Ectodermal cell (in vitro differentiated cells): ENCODE measurements around the gene OR1I1.

Source experiments
- H3K27ac ChIP-seq: 2 replicates; pipeline ENCODE4 v1.7.0; 2013; ENCODE audit warnings: mild to moderate bottlenecking, low read depth, low read length; ENCODE audit not compliant: insufficient read depth, poor library complexity, severe bottlenecking
- H3K27me3 ChIP-seq: 2 replicates; pipeline ENCODE4 v1.7.0; 2013; ENCODE audit warnings: mild to moderate bottlenecking, low read length; ENCODE audit not compliant: insufficient read depth, control insufficient read depth, poor library complexity, severe bottlenecking
- H3K36me3 ChIP-seq: one replicate; pipeline ENCODE4 v1.7.0; 2013; ENCODE audit warnings: low read length; ENCODE audit not compliant: control insufficient read depth, insufficient read depth
- H3K4me1 ChIP-seq: one replicate; pipeline ENCODE4 v1.7.0; 2013; ENCODE audit warnings: low read length; ENCODE audit not compliant: control insufficient read depth, insufficient read depth
- H3K4me3 ChIP-seq: 2 replicates; pipeline ENCODE4 v1.7.0; 2013; ENCODE audit warnings: low read depth, low read length, control low read depth; ENCODE audit not compliant: insufficient read depth
- H3K9me3 ChIP-seq: 2 replicates; pipeline ENCODE4 v1.7.0; 2013; ENCODE audit warnings: mild to moderate bottlenecking, low read length, moderate library complexity; ENCODE audit not compliant: control insufficient read depth
- WGBS, 2 experiments: methylation state at CpG; one replicate each; pipeline ENCODE4 v1.1.7; 2013; ENCODE audit warnings: missing lambda C conversion rate in 2 of 2; 5-methylcytosine and 5-hydroxymethylcytosine counted together

The OR1I1 gene

DNA sequence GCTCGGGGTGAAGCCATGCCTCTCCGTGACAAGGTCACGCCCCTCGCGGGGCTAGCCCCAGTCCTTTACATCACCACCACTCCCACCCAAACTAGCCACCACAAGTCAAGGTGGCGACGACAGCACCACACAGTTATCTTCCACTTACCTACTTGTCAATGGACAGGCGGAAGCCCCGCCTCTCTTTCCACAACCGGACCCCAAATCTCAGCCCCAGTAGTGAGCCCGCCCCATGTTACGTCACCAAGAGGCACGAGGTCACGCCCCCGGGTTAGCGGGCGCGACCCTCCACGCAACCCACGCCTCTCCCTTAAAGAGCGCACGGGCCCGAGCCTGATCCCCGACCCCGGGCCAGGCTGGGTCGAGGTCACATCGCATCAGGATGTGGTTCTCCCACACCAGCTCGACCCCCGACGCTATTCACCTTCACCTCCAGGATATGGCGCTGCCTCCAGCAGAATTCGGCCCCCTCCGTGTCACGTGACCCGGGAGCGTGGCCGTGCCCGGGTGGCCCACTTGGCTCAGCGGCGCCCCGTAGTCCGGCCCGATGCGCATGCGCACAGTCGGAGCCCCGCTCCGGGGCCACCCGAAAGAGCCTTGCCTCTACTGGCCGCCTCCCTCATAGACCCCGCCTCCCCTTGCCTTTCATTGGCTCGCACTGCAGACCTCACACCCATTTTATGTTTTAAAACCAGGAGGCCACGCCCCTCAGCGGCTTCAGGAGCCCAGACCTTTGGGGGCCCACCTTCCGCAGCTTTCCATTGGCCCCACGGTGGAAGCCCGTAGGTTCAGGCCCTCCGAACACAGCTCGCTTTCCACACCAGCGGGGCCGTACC is 43.4 kb downstream of the OR1I1 start:
- Histone ChIP-seq H3K36me3 (peaks cover 4% of the 10 kb centered on the region), H3K4me3 (peak overlapping the region; percentile 77), H3K27me3 (no peaks in the 10 kb centered on the region), H3K9me3 (no peaks in the 10 kb centered on the region), H3K27ac (peak overlapping the region; percentile 91), H3K4me1 (peaks cover 3% of the 10 kb centered on the region)
- 0% methylated on average over 59 of the region's 61 CpGs for WGBS, 2 experiments

- Histone ChIP-seq H3K4me3 (peak overlapping the region; percentile 77), H3K9me3 (no peaks in the 10 kb centered on the region), H3K36me3 (peaks cover 4% of the 10 kb centered on the region), H3K27ac (no peak overlapping the region), H3K4me1 (peaks cover 3% of the 10 kb centered on the region), H3K27me3 (no peaks in the 10 kb centered on the region)
- 91 to 94% methylated on average over 2 of the region's 2 CpGs for WGBS, 2 experiments
These were observed 44.3 kb downstream of the OR1I1 start for GRCh38 chr19:15126131-15126910.

DNA sequence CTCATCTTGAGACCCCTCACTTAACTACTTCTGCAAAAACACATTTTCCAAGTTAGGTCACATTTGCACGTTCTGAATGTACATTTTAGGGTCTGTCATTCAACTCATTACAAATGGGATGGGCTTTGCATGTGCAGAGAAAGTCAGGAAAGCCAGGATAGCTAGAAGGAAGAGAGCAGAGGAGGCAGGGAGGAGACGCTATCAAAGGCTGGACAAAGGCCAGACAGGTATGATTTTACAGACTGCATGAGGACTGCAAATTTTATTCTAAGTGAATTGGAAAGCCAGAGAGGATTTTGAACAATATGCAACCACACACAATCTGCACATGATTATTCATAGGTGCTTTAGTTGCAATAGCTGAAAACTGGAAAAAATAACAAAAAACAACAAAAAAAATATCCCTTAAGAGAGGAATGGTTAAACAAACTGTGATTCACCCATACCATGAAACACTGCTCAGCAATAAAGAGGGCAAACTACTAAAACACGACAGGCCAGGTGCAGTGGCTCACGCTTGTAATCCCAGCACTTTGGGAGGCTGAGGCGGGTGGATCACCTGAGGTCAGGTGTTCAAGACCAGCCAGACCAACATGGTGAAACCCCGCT is 46.3 kb downstream of the OR1I1 start:
- H3K9me3 ChIP-seq, result no peaks in the 10 kb centered on the region
- no peaks in the 10 kb centered on the region for H3K27me3 ChIP-seq
- H3K4me1 ChIP-seq, result peaks cover 3% of the 10 kb centered on the region
- no peaks in the 10 kb centered on the region for H3K36me3 ChIP-seq
- H3K27ac ChIP-seq, result no peak overlapping the region
- 82 to 84% methylated on average over 6 of the region's 6 CpGs for WGBS, 2 experiments
- H3K4me3 ChIP-seq, result no peak overlapping the region

DNA sequence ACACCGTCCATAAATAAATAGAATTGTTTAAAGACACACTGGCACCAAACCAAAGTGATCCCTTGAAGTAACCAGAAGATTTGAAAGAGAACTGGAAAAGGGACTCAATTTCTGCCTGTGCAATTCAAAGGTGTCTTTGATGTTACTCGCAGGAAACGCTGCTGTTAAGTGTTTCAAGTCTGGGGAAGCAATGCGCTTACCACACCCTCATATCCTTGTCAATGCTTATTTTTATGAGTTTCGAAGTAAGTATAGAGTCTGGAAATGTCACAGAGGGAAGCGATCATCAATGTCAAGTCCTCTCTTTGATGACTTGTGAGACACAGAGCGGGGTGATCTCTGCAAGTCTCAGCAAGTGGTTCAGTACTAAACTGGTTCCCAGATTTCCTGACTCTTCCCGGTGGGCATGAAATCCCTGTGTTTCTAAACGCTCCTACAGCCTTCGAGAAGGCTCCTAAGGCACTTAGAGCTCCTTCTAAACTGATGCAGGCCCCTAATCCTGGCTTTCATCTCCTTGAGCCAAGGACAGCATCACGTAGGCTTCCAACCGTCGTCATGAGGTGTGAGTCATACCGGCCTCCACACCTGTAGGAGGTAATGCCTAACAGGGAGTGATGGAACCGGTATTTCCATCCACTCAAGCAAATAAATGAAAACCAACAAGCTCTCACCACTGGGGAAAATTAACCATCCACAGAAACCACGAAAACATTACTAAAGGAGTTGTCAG is 48.0 kb downstream of the OR1I1 start:
- WGBS, 2 experiments, result 76 to 77% methylated on average over 15 to 16 of the region's 16 CpGs
- Histone ChIP-seq H3K27me3 (no peaks in the 10 kb centered on the region), H3K36me3 (no peaks in the 10 kb centered on the region), H3K9me3 (no peaks in the 10 kb centered on the region), H3K27ac (no peak overlapping the region), H3K4me1 (no peaks in the 10 kb centered on the region), H3K4me3 (no peak overlapping the region)

DNA sequence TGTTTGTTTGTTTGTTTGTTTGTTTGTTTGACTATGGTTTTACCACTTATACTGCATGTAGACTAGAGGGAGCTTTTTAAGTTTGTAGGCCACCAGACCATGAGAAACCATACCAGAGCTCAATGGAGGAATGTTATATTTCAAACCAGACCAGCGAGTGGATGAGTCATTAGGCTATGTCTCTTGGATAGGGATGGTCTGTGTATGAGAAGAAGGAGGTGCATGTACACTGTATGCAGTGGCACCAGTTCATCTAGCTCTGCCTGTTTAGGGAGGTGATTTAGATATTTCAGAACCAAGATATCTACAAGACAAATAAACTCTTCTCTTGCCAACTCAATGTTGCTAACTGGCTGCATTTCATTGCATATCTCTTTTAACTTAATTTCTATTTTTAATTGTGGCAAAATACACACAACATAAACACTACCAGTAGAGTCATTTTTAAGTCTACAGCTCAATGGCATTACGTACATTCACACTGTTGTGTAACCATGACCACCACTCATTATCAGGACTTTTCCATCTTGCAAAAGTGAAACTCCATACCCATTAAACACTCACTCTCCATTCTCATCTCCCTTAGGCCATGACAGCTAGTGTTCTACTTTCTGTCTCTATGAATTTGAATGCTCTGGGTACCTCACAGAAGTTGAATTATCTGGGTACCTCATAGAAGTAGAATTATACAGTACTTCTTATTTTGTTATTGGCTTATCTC is 54.4 kb downstream of the OR1I1 start:
- H3K27ac ChIP-seq, result no peak overlapping the region

GRCh38 chr19:15137777-15138176 is 55.8 kb downstream of the OR1I1 start:
- Histone ChIP-seq H3K27me3 (no peaks in the 10 kb centered on the region), H3K4me1 (no peaks in the 10 kb centered on the region), H3K4me3 (no peak overlapping the region), H3K36me3 (no peaks in the 10 kb centered on the region), H3K27ac (no peak overlapping the region), H3K9me3 (no peaks in the 10 kb centered on the region)

More for the DNA sequence above, 54.4 kb downstream of the OR1I1 start:
- WGBS, 2 experiments, result 79 to 90% methylated on average over 2 of the region's 2 CpGs
- Histone ChIP-seq H3K36me3 (no peaks in the 10 kb centered on the region), H3K4me3 (no peak overlapping the region), H3K4me1 (no peaks in the 10 kb centered on the region), H3K9me3 (no peaks in the 10 kb centered on the region), H3K27me3 (no peaks in the 10 kb centered on the region)

- Histone ChIP-seq H3K27ac (no peak overlapping the region), H3K9me3 (no peaks in the 10 kb centered on the region), H3K36me3 (no peaks in the 10 kb centered on the region), H3K27me3 (no peaks in the 10 kb centered on the region), H3K4me3 (no peak overlapping the region), H3K4me1 (no peaks in the 10 kb centered on the region)
- 100% methylated on average over 1 of the region's 1 CpG; no CpG with 5 or more reads in 1 of the 2 experiments for WGBS, 2 experiments
These were observed 56.4 kb downstream of the OR1I1 start for GRCh38 chr19:15138427-15138826.

- no peak overlapping the region for H3K4me3 ChIP-seq
- 94 to 95% methylated on average over 25 of the region's 25 CpGs for WGBS, 2 experiments
- no peaks in the 10 kb centered on the region for H3K4me1 ChIP-seq
- H3K27ac ChIP-seq, result no peak overlapping the region
- no peaks in the 10 kb centered on the region for H3K27me3 ChIP-seq
- no peaks in the 10 kb centered on the region for H3K36me3 ChIP-seq
- no peaks in the 10 kb centered on the region for H3K9me3 ChIP-seq
These were observed 59.1 kb downstream of the OR1I1 start for GRCh38 chr19:15141143-15141542.

- H3K4me1 ChIP-seq, result no peaks in the 10 kb centered on the region
- H3K27ac ChIP-seq, result no peak overlapping the region
- H3K4me3 ChIP-seq, result no peak overlapping the region
- H3K27me3 ChIP-seq, result no peaks in the 10 kb centered on the region
- no peaks in the 10 kb centered on the region for H3K36me3 ChIP-seq
- 89 to 100% methylated on average over 2 to 5 of the region's 5 CpGs for WGBS, 2 experiments
- no peaks in the 10 kb centered on the region for H3K9me3 ChIP-seq
These were observed 60.3 kb downstream of the OR1I1 start for GRCh38 chr19:15142313-15142712.
